ENCODE results near the gene L3MBTL4. TPM values are rescaled to one million over a fixed set of nuclear protein-coding genes. Genes with fewer than 3 reads are reported as not detected.

L3MBTL4 gene
- total RNA-seq, 6 experiments from 2014 or later = 8.2 to 16.0 (median 11.3) TPM

DNA sequence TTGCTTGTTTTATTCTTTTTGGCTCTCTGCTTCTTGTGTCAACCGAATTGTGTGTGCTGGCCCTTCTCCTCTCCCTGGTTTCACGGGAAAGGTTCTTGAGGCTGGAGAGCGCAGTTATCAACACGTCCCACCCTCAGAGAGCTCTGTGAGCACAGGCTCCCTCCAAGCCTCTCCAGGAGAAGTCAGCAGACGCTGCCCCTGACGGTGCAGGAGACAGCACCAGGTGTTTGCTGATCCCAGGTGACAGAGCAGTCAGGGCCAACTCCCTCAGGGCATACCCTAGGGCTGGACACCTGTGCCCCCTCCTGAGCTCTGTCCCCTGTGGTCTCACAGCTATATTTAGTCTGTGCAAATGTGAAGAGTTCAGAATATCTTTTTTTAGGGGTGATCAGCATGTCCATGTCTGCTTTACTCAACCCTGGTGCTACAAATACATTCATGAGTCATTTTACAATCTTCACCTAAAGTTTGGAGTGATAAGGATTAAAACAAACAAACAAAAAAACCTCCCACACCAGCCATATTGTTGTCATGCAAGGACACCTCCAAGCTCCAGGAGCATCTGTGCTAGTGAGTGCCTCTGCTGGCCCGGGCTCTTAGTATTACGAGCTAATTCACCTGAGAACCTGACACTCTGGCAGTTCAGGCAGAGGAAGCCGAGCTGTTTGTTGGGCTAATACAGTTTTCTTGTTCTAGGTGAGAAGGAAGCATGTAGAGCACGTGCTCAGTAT lies 453.4 kb downstream of the L3MBTL4 start:
- H3K4me3 ChIP-seq = no peak overlapping the region
- DNase-seq (no peak), ATAC-seq (no peak)
- no peaks in the 10 kb centered on the region for H3K9me3 ChIP-seq
- H3K36me3 ChIP-seq = no peaks in the 10 kb centered on the region
- no peaks in the 10 kb centered on the region for H3K27me3 ChIP-seq
- WGBS (ENCODE audit: insufficient coverage, low coverage, low lambda C conversion rate, missing lambda C conversion rate) = 89% methylated on average over 5 of the region's 10 CpGs
- no peaks in the 10 kb centered on the region for H3K4me1 ChIP-seq
- TF ChIP-seq, protein P1, sequence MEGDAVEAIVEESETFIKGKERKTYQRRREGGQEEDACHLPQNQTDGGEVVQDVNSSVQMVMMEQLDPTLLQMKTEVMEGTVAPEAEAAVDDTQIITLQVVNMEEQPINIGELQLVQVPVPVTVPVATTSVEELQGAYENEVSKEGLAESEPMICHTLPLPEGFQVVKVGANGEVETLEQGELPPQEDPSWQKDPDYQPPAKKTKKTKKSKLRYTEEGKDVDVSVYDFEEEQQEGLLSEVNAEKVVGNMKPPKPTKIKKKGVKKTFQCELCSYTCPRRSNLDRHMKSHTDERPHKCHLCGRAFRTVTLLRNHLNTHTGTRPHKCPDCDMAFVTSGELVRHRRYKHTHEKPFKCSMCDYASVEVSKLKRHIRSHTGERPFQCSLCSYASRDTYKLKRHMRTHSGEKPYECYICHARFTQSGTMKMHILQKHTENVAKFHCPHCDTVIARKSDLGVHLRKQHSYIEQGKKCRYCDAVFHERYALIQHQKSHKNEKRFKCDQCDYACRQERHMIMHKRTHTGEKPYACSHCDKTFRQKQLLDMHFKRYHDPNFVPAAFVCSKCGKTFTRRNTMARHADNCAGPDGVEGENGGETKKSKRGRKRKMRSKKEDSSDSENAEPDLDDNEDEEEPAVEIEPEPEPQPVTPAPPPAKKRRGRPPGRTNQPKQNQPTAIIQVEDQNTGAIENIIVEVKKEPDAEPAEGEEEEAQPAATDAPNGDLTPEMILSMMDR (IDR thresholded peaks at IDR 0.05) = no peak
- TF ChIP-seq POLR2A (IDR thresholded peaks at IDR 0.05) = no peak
- intact Hi-C loops (cut with DNase I) = no loop called here
- H3K27ac ChIP-seq = no peak overlapping the region

DNA sequence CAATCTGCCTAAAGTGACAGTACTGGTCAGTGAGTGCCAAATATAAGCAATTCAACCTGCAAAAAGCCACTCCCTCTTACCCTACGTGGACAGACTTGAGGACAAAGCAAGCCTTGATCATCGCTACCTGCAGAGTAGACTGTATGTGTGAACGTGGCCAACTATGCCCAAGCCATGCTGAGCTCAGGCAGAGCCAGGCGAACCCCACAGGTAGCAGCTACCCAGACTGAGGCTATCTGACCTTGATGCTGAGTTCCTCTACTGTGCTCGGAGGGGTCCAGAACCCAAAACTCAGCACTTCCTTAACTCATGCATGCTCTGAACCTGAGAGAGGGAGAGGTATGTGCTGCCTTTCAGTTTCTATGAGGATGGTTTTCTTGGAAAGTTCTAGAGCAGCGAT lies 455.9 kb downstream of the L3MBTL4 start:
- ATAC-seq (no peak), DNase-seq (no peak)
- no peak for TF ChIP-seq POLR2A (IDR thresholded peaks at IDR 0.05)
- TF ChIP-seq, protein P1 (IDR thresholded peaks at IDR 0.05) = no peak
- Histone ChIP-seq H3K27ac (no peak overlapping the region), H3K36me3 (no peaks in the 10 kb centered on the region), H3K9me3 (no peaks in the 10 kb centered on the region), H3K4me1 (no peaks in the 10 kb centered on the region), H3K4me3 (no peak overlapping the region), H3K27me3 (no peaks in the 10 kb centered on the region)
- WGBS (ENCODE audit: insufficient coverage, low coverage, low lambda C conversion rate, missing lambda C conversion rate) = 83% methylated on average over 2 of the region's 6 CpGs
- intact Hi-C loops (cut with DNase I) = no loop called here

DNA sequence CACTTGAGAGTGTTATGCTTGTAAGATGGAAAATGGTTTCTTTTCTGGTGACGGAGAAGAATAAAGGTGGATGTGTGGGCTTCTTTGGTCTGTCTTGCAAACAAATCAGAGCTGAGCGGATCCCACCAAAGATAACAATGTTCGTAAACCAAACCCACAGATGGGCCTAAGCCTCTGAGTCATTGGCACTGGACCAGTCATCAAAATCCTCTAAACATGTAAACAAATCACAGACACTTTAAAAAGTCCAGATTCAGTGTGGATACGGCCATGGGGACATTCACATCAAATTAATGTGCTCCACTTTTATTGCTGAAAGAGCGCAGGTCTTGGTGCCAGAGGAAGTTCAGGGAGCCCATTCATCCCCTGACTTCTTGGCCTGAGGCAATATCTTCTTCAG lies 458.9 kb downstream of the L3MBTL4 start:
- intact Hi-C loops (cut with DNase I) = no loop called here
- Histone ChIP-seq H3K9me3 (no peaks in the 10 kb centered on the region), H3K27me3 (no peaks in the 10 kb centered on the region), H3K4me1 (no peaks in the 10 kb centered on the region), H3K36me3 (no peaks in the 10 kb centered on the region), H3K27ac (no peak overlapping the region), H3K4me3 (no peak overlapping the region)
- WGBS (ENCODE audit: insufficient coverage, low coverage, low lambda C conversion rate, missing lambda C conversion rate) = 68% methylated on average over 5 of the region's 5 CpGs
- ATAC-seq (no peak), DNase-seq (no peak)
- TF ChIP-seq POLR2A (IDR thresholded peaks at IDR 0.05) = no peak
- TF ChIP-seq, protein P1 (IDR thresholded peaks at IDR 0.05) = no peak

DNA sequence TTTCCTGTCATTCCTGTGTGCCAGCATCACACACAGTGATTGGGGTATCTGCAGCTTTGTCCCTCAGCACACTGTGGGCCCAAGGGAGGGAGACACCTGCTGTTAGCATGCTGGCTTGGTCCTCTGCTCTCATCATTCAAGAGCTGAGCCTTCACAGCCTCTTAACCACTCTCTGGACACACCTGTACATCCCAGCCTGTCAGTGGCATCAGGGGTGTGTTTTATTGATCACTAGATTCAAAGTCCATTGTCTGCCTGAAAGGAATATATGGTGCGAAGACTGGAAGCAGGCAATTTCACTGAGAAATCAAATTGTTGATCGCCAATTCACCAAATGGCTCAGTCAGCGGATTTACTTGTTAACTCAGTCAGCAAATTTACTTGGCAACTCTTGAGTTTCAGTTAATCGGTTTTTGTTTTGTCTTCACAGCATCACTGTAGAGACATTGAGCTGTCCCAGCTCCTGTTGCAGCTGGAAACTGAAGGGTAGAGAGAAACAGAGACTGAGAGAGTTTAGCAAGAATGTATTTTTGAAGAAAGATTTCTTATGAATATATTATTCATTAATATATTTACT lies 463.1 kb downstream of the L3MBTL4 start:
- Histone ChIP-seq H3K9me3 (no peaks in the 10 kb centered on the region), H3K4me3 (no peak overlapping the region), H3K4me1 (no peaks in the 10 kb centered on the region), H3K36me3 (no peaks in the 10 kb centered on the region), H3K27me3 (no peaks in the 10 kb centered on the region), H3K27ac (no peak overlapping the region)
- ATAC-seq = peak; percentile 69 to 87 (median 82)
- DNase-seq = no peak
- no peak for TF ChIP-seq POLR2A (IDR thresholded peaks at IDR 0.05)
- TF ChIP-seq, protein P1 (IDR thresholded peaks at IDR 0.05) = peak in 1 of 4 donors; percentile 7
- intact Hi-C loops (cut with DNase I) = no loop called here
- WGBS (ENCODE audit: insufficient coverage, low coverage, low lambda C conversion rate, missing lambda C conversion rate) = 49% methylated on average over 4 of the region's 4 CpGs
